ENCODE results near the gene POLR3G.

The POLR3G gene

GRCh38 chr5:90474235-90475107 is at the start of gene POLR3G, which contains the start of gene MBLAC2:
TSS of gene POLR3G (plus strand) at chr5:90474864. CDS start at chr5:90485568, 10,704 bp downstream.
TSS of gene MBLAC2 (minus strand) at chr5:90474771. CDS start at chr5:90474292, 479 bp downstream.
- TF ChIP-seq ZFX (IDR thresholded peaks at IDR 0.05) (peak; percentile 61; the same call in 1 of the 2 replicates), CTCF (conservative IDR thresholded peaks at IDR 0.05) (peak; percentile 55)
- peak within 1 kb of the TSS; percentile 89 for H3K27ac ChIP-seq

- no peak overlapping the region for H3K27ac ChIP-seq
- TF ChIP-seq CTCF (conservative IDR thresholded peaks at IDR 0.05): peak; percentile 75
- TF ChIP-seq ZFX (IDR thresholded peaks at IDR 0.05): no peak
These were observed 40.4 kb upstream of the POLR3G start for GRCh38 chr5:90434116-90434714.

- no peak overlapping the region for H3K27ac ChIP-seq
- no peak for TF ChIP-seq ZFX (IDR thresholded peaks at IDR 0.05)
- no peak for TF ChIP-seq CTCF (conservative IDR thresholded peaks at IDR 0.05)
These were observed 37.0 kb upstream of the POLR3G start for GRCh38 chr5:90437663-90438062.

- TF ChIP-seq ZFX (IDR thresholded peaks at IDR 0.05) (no peak), CTCF (conservative IDR thresholded peaks at IDR 0.05) (no peak)
- no peak overlapping the region for H3K27ac ChIP-seq
These were observed 36.6 kb upstream of the POLR3G start for GRCh38 chr5:90438100-90438499.

- no peak for TF ChIP-seq ZFX (IDR thresholded peaks at IDR 0.05)
- no peak for TF ChIP-seq CTCF (conservative IDR thresholded peaks at IDR 0.05)
- no peak overlapping the region for H3K27ac ChIP-seq
These were observed 34.0 kb upstream of the POLR3G start for GRCh38 chr5:90440644-90441043.

GRCh38 chr5:90446961-90447360 is 27.7 kb upstream of the POLR3G start:
- TF ChIP-seq CTCF (conservative IDR thresholded peaks at IDR 0.05) (no peak), ZFX (IDR thresholded peaks at IDR 0.05) (no peak)
- no peak overlapping the region for H3K27ac ChIP-seq

GRCh38 chr5:90461288-90461687 is 13.4 kb upstream of the POLR3G start:
- TF ChIP-seq ZFX (IDR thresholded peaks at IDR 0.05) (no peak), CTCF (conservative IDR thresholded peaks at IDR 0.05) (no peak)
- H3K27ac ChIP-seq: no peak overlapping the region
